PC-9 (cell line): Measurements from ENCODE around the gene HLA-DRA.

Experiments
- CTCF ChIP-seq: fragments of 200-600 bp; sonication (generic); conservative IDR thresholded peaks from 2 replicates; pipeline ENCODE4 v1.6.1; 2017; ENCODE audit warnings: mixed run types, antibody characterized with exemption, mild to moderate bottlenecking, moderate library complexity
- EZH2 ChIP-seq: fragments of 200-600 bp; sonication (generic); IDR thresholded peaks from 2 replicates; pipeline ENCODE4 v1.8.0; 2017; ENCODE audit warnings: antibody characterized with exemption, low read depth

- TF ChIP-seq EZH2 (no peak), CTCF (no peak)
These were observed 17.4 kb downstream of the HLA-DRA start for GRCh38 chr6:32457054-32457453.
